Neuronal stem cell (in vitro differentiated cells): ENCODE measurements around the gene PDZRN3.

Experiments
- DNase-seq: peaks from one replicate; pipeline ENCODE4 v3.0.0-alpha.2; 2013; ENCODE audit warnings: low spot score
- H2AFZ ChIP-seq: one replicate; pipeline ENCODE4 v1.6.1; 2013; ENCODE audit warnings: mild to moderate bottlenecking, low read length, inconsistent platforms
- H2AK5ac ChIP-seq: 2 replicates; pipeline ENCODE4 v1.6.1; 2013; ENCODE audit warnings: low read depth, mild to moderate bottlenecking, inconsistent platforms, low read length, moderate library complexity, mixed read lengths
- H2BK120ac ChIP-seq: 2 replicates; pipeline ENCODE4 v1.6.1; 2013; ENCODE audit warnings: low read depth, mild to moderate bottlenecking, inconsistent platforms, low read length, moderate library complexity, mixed read lengths
- H2BK12ac ChIP-seq: one replicate; pipeline ENCODE4 v1.6.1; 2013; ENCODE audit warnings: low read length, inconsistent platforms
- H2BK15ac ChIP-seq: 2 replicates; pipeline ENCODE4 v1.6.1; 2013; ENCODE audit warnings: mild to moderate bottlenecking, low read length, inconsistent platforms, mixed read lengths
- H2BK5ac ChIP-seq: one replicate; pipeline ENCODE4 v1.6.1; 2013; ENCODE audit warnings: inconsistent platforms, mild to moderate bottlenecking, low read length, moderate library complexity
- H3K14ac ChIP-seq: one replicate; pipeline ENCODE4 v1.6.1; 2013; ENCODE audit warnings: low read length, inconsistent platforms
- H3K18ac ChIP-seq: 2 replicates; pipeline ENCODE4 v1.6.1; 2013; ENCODE audit warnings: low read length, inconsistent platforms
- H3K23ac ChIP-seq: 2 replicates; pipeline ENCODE4 v1.6.1; 2013; ENCODE audit warnings: low read depth, mild to moderate bottlenecking, mixed read lengths, low read length, inconsistent platforms; ENCODE audit not compliant: poor library complexity
- H3K27ac ChIP-seq: replicated peaks from 3 replicates; pipeline ENCODE4 v1.5.1; 2013; ENCODE audit warnings: low read length, inconsistent platforms
- H3K27me3 ChIP-seq, 3 experiments: 2 replicates each; pipeline ENCODE4 v1.6.1; 2013; ENCODE audit warnings: low read length in 3 of 3, mild to moderate bottlenecking in 2 of 3, inconsistent platforms in 1 of 3, low read depth in 1 of 3, mixed read lengths in 1 of 3, moderate library complexity in 1 of 3; ENCODE audit not compliant: control insufficient read depth in 3 of 3, insufficient read depth in 3 of 3
- H3K36me3 ChIP-seq, 2 donors: replicated peaks in 1 of 2; 2 replicates each; pipeline ENCODE4 v1.6.1; 2013; ENCODE audit warnings: low read length in 2 of 2; ENCODE audit not compliant: control insufficient read depth in 2 of 2, insufficient read depth in 2 of 2
- H3K4ac ChIP-seq: 2 replicates; pipeline ENCODE4 v1.6.1; 2013; ENCODE audit warnings: inconsistent platforms, mild to moderate bottlenecking, low read length, moderate library complexity
- H3K4me1 ChIP-seq, 2 donors: 1 replicate in 1 of 2; 2 replicates in 1 of 2; pipeline ENCODE4 v1.6.1; 2013; ENCODE audit warnings: low read length in 2 of 2, low read depth in 1 of 2; ENCODE audit not compliant: control insufficient read depth in 2 of 2, insufficient read depth in 1 of 2
- H3K4me2 ChIP-seq: one replicate; pipeline ENCODE4 v1.6.1; 2013; ENCODE audit warnings: mild to moderate bottlenecking, low read length, inconsistent platforms; ENCODE audit not compliant: insufficient read depth, poor library complexity, severe bottlenecking
- H3K4me3 ChIP-seq, 2 donors: 2 replicates each; pipeline ENCODE4 v1.5.1; 2013; ENCODE audit warnings: low read length in 2 of 2, mild to moderate bottlenecking in 2 of 2, inconsistent platforms in 1 of 2, moderate library complexity in 1 of 2
- H3K79me1 ChIP-seq: one replicate; pipeline ENCODE4 v1.6.1; 2013; ENCODE audit warnings: low read depth, mild to moderate bottlenecking, inconsistent platforms, low read length, moderate library complexity
- H3K9ac ChIP-seq: one replicate; pipeline ENCODE4 v1.6.1; 2013; ENCODE audit warnings: mild to moderate bottlenecking, low read depth, low read length, inconsistent platforms; ENCODE audit not compliant: poor library complexity
- H3K9me3 ChIP-seq, 2 donors: replicated peaks in 1 of 2; 2 replicates each; pipeline versions ENCODE3 to v1.6.1; 2013; ENCODE audit warnings: low read length in 2 of 2, mild to moderate bottlenecking in 2 of 2, inconsistent platforms in 1 of 2, low read depth in 1 of 2, mixed read lengths in 1 of 2, moderate library complexity in 1 of 2; ENCODE audit not compliant: control insufficient read depth in 2 of 2, insufficient read depth in 1 of 2
- H4K8ac ChIP-seq: one replicate; pipeline ENCODE4 v1.6.1; 2013; ENCODE audit warnings: low read depth, mild to moderate bottlenecking, inconsistent platforms, low read length, moderate library complexity
- H4K91ac ChIP-seq: one replicate; pipeline ENCODE4 v1.6.1; 2013; ENCODE audit warnings: low read length, low read depth, mild to moderate bottlenecking, inconsistent platforms; ENCODE audit not compliant: poor library complexity
- WGBS, 2 donors: extraction: QIAGEN DNeasy Blood & Tissue Kit; methylation state at CpG; one replicate each; pipeline ENCODE4 v1.1.7; 2013; ENCODE audit warnings: missing lambda C conversion rate in 2 of 2, mixed read lengths in 1 of 2; ENCODE audit not compliant: insufficient read length in 2 of 2, insufficient replicate concordance in 1 of 2; ENCODE audit errors: extremely low coverage in 2 of 2; 5-methylcytosine and 5-hydroxymethylcytosine counted together

The PDZRN3 gene

GRCh38 chr3:73637042-73637441 lies 12.3 kb upstream of the PDZRN3 start:
- Histone ChIP-seq H4K8ac (no peak overlapping the region), H3K27ac (no peak overlapping the region), H2AFZ (peak overlapping the region; percentile 60), H2AK5ac (no peak overlapping the region), H3K36me3 (no peaks in the 10 kb centered on the region), H2BK120ac (no peak overlapping the region), H4K91ac (no peak overlapping the region), H3K9me3 (no peaks in the 10 kb centered on the region), H3K9ac (no peak overlapping the region), H2BK12ac (no peak overlapping the region), H2BK15ac (no peak overlapping the region), H3K79me1 (no peaks in the 10 kb centered on the region), H3K27me3 (no peaks in the 10 kb centered on the region), H3K4ac (no peak overlapping the region), H3K4me2 (no peak overlapping the region), H3K4me1 (peaks cover 0 to 6% of the 10 kb centered on the region in 2 donors), H3K23ac (no peak overlapping the region), H3K18ac (no peak overlapping the region), H3K4me3 (no peak overlapping the region), H2BK5ac (no peak overlapping the region), H3K14ac (no peak overlapping the region)
- DNase-seq, result no peak

GRCh38 chr3:73635254-73635653 lies 10.5 kb upstream of the PDZRN3 start:
- no peak overlapping the region for H3K23ac ChIP-seq
- no peaks in the 10 kb centered on the region for H3K79me1 ChIP-seq
- no peak overlapping the region for H2BK5ac ChIP-seq
- H3K4ac ChIP-seq, result no peak overlapping the region
- no peak overlapping the region for H2AK5ac ChIP-seq
- no CpG with 5 or more reads among the region's 1 CpG for WGBS, 2 donors
- H4K8ac ChIP-seq, result no peak overlapping the region
- H2BK12ac ChIP-seq, result no peak overlapping the region
- no peak overlapping the region for H3K9ac ChIP-seq
- no peak overlapping the region for H3K18ac ChIP-seq
- H3K9me3 ChIP-seq, result no peaks in the 10 kb centered on the region
- no peak overlapping the region for H3K14ac ChIP-seq
- no peak overlapping the region for H3K27ac ChIP-seq
- H2BK15ac ChIP-seq, result no peak overlapping the region
- no peak overlapping the region for H2AFZ ChIP-seq
- DNase-seq, result no peak
- H3K4me1 ChIP-seq, result peaks cover 0 to 6% of the 10 kb centered on the region in 2 donors
- H4K91ac ChIP-seq, result no peak overlapping the region
- H3K36me3 ChIP-seq, result no peaks in the 10 kb centered on the region
- no peaks in the 10 kb centered on the region for H3K27me3 ChIP-seq
- no peak overlapping the region for H3K4me2 ChIP-seq
- no peak overlapping the region for H3K4me3 ChIP-seq
- H2BK120ac ChIP-seq, result no peak overlapping the region

- Histone ChIP-seq H3K23ac (no peak overlapping the region), H2BK15ac (no peak overlapping the region), H3K4me1 (peaks cover 0 to 6% of the 10 kb centered on the region in 2 donors), H3K14ac (no peak overlapping the region), H2AFZ (no peak overlapping the region), H4K91ac (no peak overlapping the region), H2AK5ac (no peak overlapping the region), H2BK5ac (no peak overlapping the region), H3K9me3 (no peaks in the 10 kb centered on the region), H3K27ac (no peak overlapping the region), H3K36me3 (no peaks in the 10 kb centered on the region), H3K27me3 (no peaks in the 10 kb centered on the region), H3K4ac (no peak overlapping the region), H3K4me2 (no peak overlapping the region), H4K8ac (no peak overlapping the region), H2BK12ac (no peak overlapping the region), H3K4me3 (no peak overlapping the region), H3K9ac (no peak overlapping the region), H3K18ac (no peak overlapping the region), H3K79me1 (no peaks in the 10 kb centered on the region), H2BK120ac (no peak overlapping the region)
- no peak for DNase-seq
- WGBS, 2 donors, result no CpG with 5 or more reads among the region's 3 CpGs
Measured at GRCh38 chr3:73633916-73634344, 9.2 kb upstream of the PDZRN3 start.

DNA sequence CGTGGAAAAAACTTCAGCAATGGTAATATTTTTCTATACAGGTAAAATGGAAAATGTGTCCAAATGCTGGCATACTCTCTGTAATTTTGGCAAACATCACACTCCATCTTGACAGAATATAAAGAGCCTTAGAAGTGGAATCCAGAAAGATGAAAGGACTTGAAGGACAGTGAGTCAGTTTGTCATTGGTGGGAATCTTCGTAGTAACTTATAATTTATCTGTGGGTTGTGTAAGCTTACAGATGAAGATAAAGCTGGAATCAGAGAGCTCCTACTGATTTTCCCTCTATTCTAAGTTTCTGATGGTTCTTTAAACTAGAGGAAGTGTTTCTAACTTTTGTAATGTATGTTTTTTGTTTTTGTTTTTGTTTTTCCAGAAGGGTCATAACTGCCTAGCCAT lies 8.7 kb upstream of the PDZRN3 start:
- Histone ChIP-seq H3K27ac (no peak overlapping the region), H3K9ac (no peak overlapping the region), H3K9me3 (no peaks in the 10 kb centered on the region), H2AFZ (no peak overlapping the region), H3K4me3 (no peak overlapping the region), H2BK15ac (no peak overlapping the region), H3K27me3 (no peaks in the 10 kb centered on the region), H4K91ac (no peak overlapping the region), H3K23ac (no peak overlapping the region), H4K8ac (no peak overlapping the region), H3K4me1 (peaks cover 0 to 6% of the 10 kb centered on the region in 2 donors), H2BK5ac (no peak overlapping the region), H3K18ac (no peak overlapping the region), H3K4me2 (no peak overlapping the region), H3K4ac (no peak overlapping the region), H2BK12ac (no peak overlapping the region), H2BK120ac (no peak overlapping the region), H3K36me3 (no peaks in the 10 kb centered on the region), H3K14ac (no peak overlapping the region), H3K79me1 (no peaks in the 10 kb centered on the region), H2AK5ac (no peak overlapping the region)
- WGBS, 2 donors, result no CpG with 5 or more reads among the region's 2 CpGs
- DNase-seq, result no peak
